HG03135 (cell line): ENCODE measurements around the gene RACK1.
"Not testable (repeated sequence)": the region's sequence is repeated elsewhere in the genome, so short reads cannot be mapped to it uniquely, and the experiment has no call there.

Experiments used
- ATAC-seq: cut with Tn5 transposase; IDR thresholded peaks from one replicate; pipeline ENCODE4 v1.9.1; 2021; ENCODE audit warnings: mild to moderate bottlenecking, moderate library complexity; ENCODE audit not compliant: unreplicated experiment

RACK1 gene

GRCh38 chr5:181217111-181217802, 26.4 kb downstream of the RACK1 start:
- no peak for ATAC-seq

- ATAC-seq = no peak
These were observed 27.4 kb downstream of the RACK1 start for GRCh38 chr5:181215997-181216989.

GRCh38 chr5:181214249-181214648, 29.5 kb downstream of the RACK1 start:
- not testable (repeated sequence) for ATAC-seq

- no peak for ATAC-seq
These were observed 30.8 kb downstream of the RACK1 start for GRCh38 chr5:181212934-181213333.

- no peak for ATAC-seq
These were observed 31.6 kb downstream of the RACK1 start for GRCh38 chr5:181212080-181212479.

- ATAC-seq = no peak
These were observed 32.5 kb downstream of the RACK1 start for GRCh38 chr5:181211208-181211607.

- ATAC-seq = not testable (repeated sequence)
These were observed 33.0 kb downstream of the RACK1 start for GRCh38 chr5:181210698-181211097.

- not testable (repeated sequence) for ATAC-seq
These were observed 33.6 kb downstream of the RACK1 start for GRCh38 chr5:181210148-181210547.

GRCh38 chr5:181209006-181209405, 34.7 kb downstream of the RACK1 start:
- ATAC-seq = not testable (repeated sequence)

GRCh38 chr5:181207960-181208253, 35.8 kb downstream of the RACK1 start:
- ATAC-seq = no peak

GRCh38 chr5:181207214-181207959, 36.3 kb downstream of the RACK1 start:
- no peak for ATAC-seq

- ATAC-seq = no peak
These were observed 37.7 kb downstream of the RACK1 start for GRCh38 chr5:181205761-181206649.

GRCh38 chr5:181204826-181205760, 38.6 kb downstream of the RACK1 start, which contains the start of gene TRIM7:
Gene TRIM7, minus strand, starts transcription at chr5:181205196. Its CDS starts 86 bp downstream, at chr5:181205110.
- ATAC-seq = no peak

- no peak for ATAC-seq
These were observed 39.4 kb downstream of the RACK1 start for GRCh38 chr5:181204113-181204825.

- ATAC-seq = no peak
These were observed 40.0 kb downstream of the RACK1 start for GRCh38 chr5:181203777-181204112.

- no peak for ATAC-seq
These were observed 40.5 kb downstream of the RACK1 start for GRCh38 chr5:181203093-181203711.

- no peak for ATAC-seq
These were observed 42.9 kb downstream of the RACK1 start for GRCh38 chr5:181200816-181201215.
